A673 (cell line): ENCODE data around the gene RERE.

Experiments used
- CTCF ChIP-seq: fragments of 300-800, 200-600 bp; sonication (generic); conservative IDR thresholded peaks from 2 replicates; pipeline ENCODE4 v1.5.1; 2017; ENCODE audit warnings: low read depth, mild to moderate bottlenecking, antibody characterized with exemption, low read length, moderate library complexity, mixed read lengths
- EZH2 ChIP-seq: fragments of 200-600 bp; sonication (generic); IDR thresholded peaks from 2 replicates; pipeline ENCODE4 v1.6.1; 2017; ENCODE audit warnings: borderline replicate concordance, low read depth, mild to moderate bottlenecking, mixed read lengths, antibody characterized with exemption, low read length; ENCODE audit not compliant: poor library complexity, severe bottlenecking

DNA sequence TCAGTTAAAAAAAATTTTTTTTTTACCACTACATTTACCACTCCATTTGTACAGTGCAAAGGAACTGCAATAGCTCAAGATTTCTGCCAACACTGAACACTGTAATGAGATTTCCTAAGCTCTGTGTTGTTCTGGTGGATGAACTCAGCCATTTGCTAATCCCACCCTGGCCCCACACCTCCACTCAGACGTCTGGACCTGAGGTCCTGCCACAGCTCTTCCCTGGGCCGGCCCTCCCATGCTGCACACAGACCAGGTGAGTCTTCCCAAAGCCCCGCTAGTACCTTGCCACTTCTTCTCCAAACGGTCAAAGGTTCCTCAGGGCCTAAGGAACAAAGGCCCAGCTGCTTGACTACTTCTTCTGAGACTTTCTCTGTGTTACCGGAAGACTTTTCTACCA is 443.1 kb downstream of the RERE start:
- TF ChIP-seq CTCF (no peak), EZH2 (no peak)
